Neural cell (in vitro differentiated cells): ENCODE results near the gene MRPL19.

Source experiments
- CTCF ChIP-seq: fragments of 450-650 bp; IDR thresholded peaks from 2 replicates; pipeline ENCODE4 v1.5.1; 2014; ENCODE audit warnings: antibody characterized with exemption, mild to moderate bottlenecking, moderate library complexity; ENCODE audit not compliant: poor library complexity, severe bottlenecking
- EP300 ChIP-seq: fragments of 450-650 bp; conservative IDR thresholded peaks from 2 replicates; pipeline ENCODE4 v1.6.1; 2014; ENCODE audit warnings: antibody characterized with exemption, mild to moderate bottlenecking, moderate library complexity; ENCODE audit not compliant: poor library complexity, severe bottlenecking
- EZH2 ChIP-seq: fragments of 200-600, 300-800 bp; shearing (Covaris generic), sonication (generic); IDR thresholded peaks from 2 replicates; pipeline ENCODE4 v1.6.1; 2014; ENCODE audit warnings: antibody characterized with exemption, low read length, borderline replicate concordance, mild to moderate bottlenecking; ENCODE audit not compliant: insufficient read depth, poor library complexity, severe bottlenecking
- POLR2AphosphoS5 ChIP-seq: IDR thresholded peaks from 2 replicates; pipeline ENCODE4 v1.6.1; 2012
- RAD21 ChIP-seq: fragments of 450-650 bp; conservative IDR thresholded peaks from 2 replicates; pipeline ENCODE4 v1.6.1; 2014; ENCODE audit warnings: antibody characterized with exemption, mild to moderate bottlenecking, moderate library complexity
- SMC3 ChIP-seq: fragments of 450-650 bp; conservative IDR thresholded peaks from 2 replicates; pipeline ENCODE4 v1.6.1; 2014; ENCODE audit warnings: antibody characterized with exemption, mild to moderate bottlenecking, moderate library complexity; ENCODE audit not compliant: poor library complexity
- TAF1 ChIP-seq: IDR thresholded peaks from 2 replicates; pipeline ENCODE4 v1.6.1; 2012; ENCODE audit warnings: low read depth

GRCh38 chr2:75719616-75720015 is 73.0 kb downstream of the MRPL19 start:
- TF ChIP-seq TAF1 (no peak), CTCF (no peak), EZH2 (no peak), POLR2AphosphoS5 (no peak), SMC3 (no peak), EP300 (no peak), RAD21 (no peak)
